ENCODE results near the gene FBLN2. TPM values are rescaled to one million over a fixed set of nuclear protein-coding genes. Genes with fewer than 3 reads are reported as not detected.

The FBLN2 gene
- total RNA-seq, 1 experiment from 2014 or later, result 7.4 TPM

DNA sequence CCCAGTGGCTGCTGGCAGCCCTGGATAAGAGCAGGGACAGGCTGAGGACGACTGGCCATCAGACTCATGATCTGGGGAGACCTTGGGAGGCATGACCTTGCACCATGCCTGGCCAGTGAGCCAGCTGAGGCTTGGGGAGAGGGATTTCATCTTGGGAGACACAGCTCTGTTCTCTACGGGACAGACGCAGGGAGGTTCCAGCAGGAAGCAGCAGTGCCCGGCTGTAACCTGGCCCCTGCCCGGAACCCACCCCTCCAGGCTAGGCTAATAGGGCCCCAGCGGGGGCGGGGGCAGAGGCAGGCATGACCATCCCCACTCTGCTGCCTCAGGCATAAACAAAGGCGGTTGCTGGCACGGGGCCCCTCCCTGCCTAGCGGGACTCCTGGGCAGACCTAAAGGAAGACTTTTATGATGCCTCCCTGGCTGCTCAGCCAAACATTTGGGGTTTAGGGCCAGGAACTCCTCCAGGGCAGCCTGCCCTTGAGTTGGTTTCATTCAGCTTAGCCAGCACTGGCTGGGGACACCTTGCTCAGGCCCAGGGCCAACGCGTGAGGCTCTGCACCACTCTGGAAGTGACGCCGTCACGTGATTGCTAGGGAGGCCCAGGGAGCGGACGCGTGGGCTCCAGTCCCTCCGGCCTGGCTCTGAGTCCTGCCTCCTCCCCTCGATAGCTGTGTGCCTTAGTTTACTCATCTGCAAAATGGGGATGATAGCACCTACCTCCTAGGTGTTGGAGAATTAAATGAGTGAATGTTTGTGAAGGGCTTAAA, 41.2 kb upstream of the FBLN2 start:
- no peak overlapping the region for H3K27ac ChIP-seq

DNA sequence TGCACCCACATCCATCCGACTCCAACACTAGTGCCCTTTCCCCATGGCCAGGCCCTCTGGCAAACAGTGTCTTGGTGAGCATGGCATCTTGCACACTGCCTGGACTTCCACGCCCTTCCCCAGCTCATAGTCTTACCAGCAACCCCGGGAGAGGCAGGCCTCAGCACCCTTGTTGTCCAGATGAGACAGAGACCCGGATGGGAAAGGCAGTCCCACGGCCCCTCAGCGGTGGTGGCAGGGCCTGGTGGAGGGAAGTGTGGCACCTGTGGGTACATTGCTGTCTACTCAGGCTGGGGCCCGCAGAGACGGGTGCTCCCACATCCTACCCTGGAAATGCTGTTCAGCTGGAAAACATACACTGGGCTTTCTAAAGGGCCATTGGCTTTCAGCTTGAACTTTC, 40.4 kb upstream of the FBLN2 start:
- H3K27ac ChIP-seq, result no peak overlapping the region
- H3K9me3 ChIP-seq (replicated peaks), result no peaks in the 10 kb centered on the region
- H3K36me3 ChIP-seq, result no peaks in the 10 kb centered on the region
- DNase-seq (ENCODE audit: low read depth in 1 of 2, low spot score in 2 of 2), result no peak
- no peaks in the 10 kb centered on the region for H3K27me3 ChIP-seq (replicated peaks)
- peaks cover 10% of the 10 kb centered on the region for H3K4me1 ChIP-seq (replicated peaks)
- H3K4me3 ChIP-seq, result no peak overlapping the region

More for the DNA sequence above, 41.2 kb upstream of the FBLN2 start:
- H3K4me1 ChIP-seq (replicated peaks), result peaks cover 10% of the 10 kb centered on the region
- no peaks in the 10 kb centered on the region for H3K9me3 ChIP-seq (replicated peaks)
- H3K4me3 ChIP-seq, result no peak overlapping the region
- no peaks in the 10 kb centered on the region for H3K36me3 ChIP-seq
- H3K27me3 ChIP-seq (replicated peaks), result no peaks in the 10 kb centered on the region
- DNase-seq (ENCODE audit: low read depth in 1 of 2, low spot score in 2 of 2), result peak in 1 of 2 experiments; percentile 24

DNA sequence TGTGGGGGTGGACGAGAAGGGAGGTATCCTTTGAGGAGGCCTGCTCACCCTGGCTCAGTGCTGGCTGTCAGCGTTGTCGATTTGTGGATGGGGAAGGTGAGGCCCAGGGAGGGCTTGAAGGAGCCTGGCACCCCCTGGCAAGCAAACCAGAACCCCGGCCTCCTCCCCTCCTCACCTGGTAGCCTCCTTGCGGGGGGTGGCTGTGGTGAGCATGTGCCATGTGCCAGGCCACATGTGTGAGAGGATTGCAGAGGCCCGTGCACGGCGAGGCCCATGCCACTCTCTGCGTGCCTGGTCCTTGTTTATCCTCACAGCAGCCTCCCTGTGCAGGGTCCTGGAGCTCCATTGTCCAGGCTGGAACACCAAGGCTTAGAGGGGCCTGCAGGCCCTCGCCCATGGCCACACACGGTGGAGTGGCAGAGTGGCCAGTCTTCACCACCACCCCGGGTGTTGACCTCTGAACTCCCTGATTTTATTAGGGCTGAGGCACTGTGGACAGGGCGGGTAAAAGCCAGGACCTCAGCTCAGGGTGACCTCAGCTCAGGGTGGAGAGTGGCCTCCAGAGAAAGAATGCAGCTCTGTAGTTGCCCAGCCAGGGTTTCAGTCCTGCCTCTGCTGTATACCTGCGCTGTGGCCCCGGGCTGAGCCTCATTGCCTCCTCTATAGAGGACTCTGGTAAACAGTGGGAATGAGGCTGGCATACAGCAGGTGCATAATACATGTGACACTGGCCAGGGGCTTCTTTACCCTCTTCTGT, 39.7 kb upstream of the FBLN2 start:
- no peak for DNase-seq (ENCODE audit: low read depth in 1 of 2, low spot score in 2 of 2)
- peaks cover 13% of the 10 kb centered on the region for H3K4me1 ChIP-seq (replicated peaks)
- no peak overlapping the region for H3K4me3 ChIP-seq
- no peaks in the 10 kb centered on the region for H3K27me3 ChIP-seq (replicated peaks)
- no peaks in the 10 kb centered on the region for H3K36me3 ChIP-seq
- no peaks in the 10 kb centered on the region for H3K9me3 ChIP-seq (replicated peaks)
- H3K27ac ChIP-seq, result no peak overlapping the region

DNA sequence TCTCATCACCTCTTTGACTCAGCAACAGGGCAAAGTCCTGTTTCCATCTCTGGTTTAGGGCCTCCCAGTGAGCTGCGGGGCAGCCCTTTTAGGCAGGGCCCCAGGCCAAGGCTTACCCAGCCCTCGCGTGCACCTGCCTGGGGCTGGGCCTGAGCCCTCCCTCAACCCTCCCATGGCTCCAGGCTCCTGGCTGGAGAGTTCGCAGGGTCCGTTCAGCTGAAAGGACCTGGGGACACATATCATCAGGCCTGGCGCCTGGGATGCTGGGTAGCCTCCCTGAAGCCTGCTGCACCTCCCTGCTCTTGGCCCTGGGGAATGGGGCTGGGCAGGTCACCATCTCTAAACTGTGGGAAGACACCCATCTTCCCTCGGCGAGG, 39.1 kb upstream of the FBLN2 start:
- no peak overlapping the region for H3K27ac ChIP-seq
- no peak for DNase-seq (ENCODE audit: low read depth in 1 of 2, low spot score in 2 of 2)
- no peaks in the 10 kb centered on the region for H3K9me3 ChIP-seq (replicated peaks)
- no peaks in the 10 kb centered on the region for H3K27me3 ChIP-seq (replicated peaks)
- peaks cover 13% of the 10 kb centered on the region for H3K4me1 ChIP-seq (replicated peaks)
- H3K36me3 ChIP-seq, result no peaks in the 10 kb centered on the region
- no peak overlapping the region for H3K4me3 ChIP-seq

DNA sequence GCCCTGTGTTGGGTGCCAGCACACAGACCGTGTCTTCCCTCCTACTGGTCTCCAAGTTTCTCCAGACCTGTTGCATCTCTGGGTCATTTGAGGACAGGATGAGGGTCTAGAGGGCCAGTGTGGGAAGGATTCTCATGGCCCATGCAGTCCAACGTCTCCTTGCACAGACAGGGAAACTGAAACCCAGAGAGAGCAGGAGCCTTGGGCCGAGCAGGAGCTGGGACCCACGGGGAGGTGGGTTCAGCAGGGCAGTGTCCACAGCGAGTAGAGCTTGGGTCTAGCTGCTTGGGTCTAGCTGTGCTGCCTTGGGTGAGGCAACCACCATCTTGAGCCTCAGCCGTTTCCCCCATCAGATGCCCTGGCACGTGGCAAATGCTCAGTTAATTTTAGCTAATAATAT, 36.5 kb upstream of the FBLN2 start:
- no peak overlapping the region for H3K27ac ChIP-seq
- no peaks in the 10 kb centered on the region for H3K36me3 ChIP-seq
- no peak overlapping the region for H3K4me3 ChIP-seq
- no peaks in the 10 kb centered on the region for H3K9me3 ChIP-seq (replicated peaks)
- no peak for DNase-seq (ENCODE audit: low read depth in 1 of 2, low spot score in 2 of 2)
- peaks cover 12% of the 10 kb centered on the region for H3K4me1 ChIP-seq (replicated peaks)
- no peaks in the 10 kb centered on the region for H3K27me3 ChIP-seq (replicated peaks)

DNA sequence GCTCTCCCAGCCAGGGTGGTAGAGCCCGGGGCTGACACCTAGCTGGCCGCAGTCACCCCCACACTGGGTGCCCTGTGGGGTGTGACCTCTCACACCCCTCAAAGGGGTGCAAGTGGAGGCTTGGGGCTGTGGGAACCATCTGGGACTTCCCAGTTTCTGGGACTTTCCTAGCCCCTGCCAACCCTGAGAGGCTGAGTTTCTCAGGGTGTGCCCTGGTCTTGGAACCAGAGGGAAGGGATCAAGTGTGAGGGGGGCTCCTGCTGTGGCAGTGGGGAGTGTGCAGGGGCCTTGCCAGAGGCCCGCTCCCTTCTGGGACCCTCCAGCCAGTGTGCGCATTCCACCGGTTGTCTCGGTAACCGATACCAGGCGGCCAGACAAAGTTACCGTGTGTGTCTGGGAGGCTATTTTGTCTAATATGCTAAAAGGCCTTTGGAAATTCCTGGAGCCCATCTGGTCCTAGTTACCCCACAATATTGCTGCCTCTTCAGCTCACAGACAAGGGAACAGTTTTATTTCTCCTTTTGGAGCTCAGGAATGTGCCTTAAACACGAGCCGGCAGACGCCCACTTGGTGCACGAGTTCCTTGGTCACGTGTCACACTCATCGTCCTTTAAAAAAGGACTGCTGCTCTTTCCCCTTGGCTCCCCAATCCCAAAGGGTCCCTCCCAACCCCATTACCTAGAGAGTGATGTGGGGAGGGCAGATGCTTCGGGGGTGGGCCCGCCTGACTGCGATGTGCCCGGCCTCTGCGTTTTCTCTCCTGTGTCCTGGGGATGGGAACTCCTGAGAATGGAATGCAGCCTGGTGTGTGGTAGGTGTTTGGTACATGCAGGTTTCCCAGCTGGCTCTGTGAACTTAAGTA, 35.6 kb upstream of the FBLN2 start:
- H3K27ac ChIP-seq, result no peak overlapping the region
- H3K4me3 ChIP-seq, result no peak overlapping the region
- H3K36me3 ChIP-seq, result no peaks in the 10 kb centered on the region
- no peaks in the 10 kb centered on the region for H3K9me3 ChIP-seq (replicated peaks)
- DNase-seq (ENCODE audit: low read depth in 1 of 2, low spot score in 2 of 2), result no peak
- H3K4me1 ChIP-seq (replicated peaks), result peaks cover 4% of the 10 kb centered on the region
- H3K27me3 ChIP-seq (replicated peaks), result no peaks in the 10 kb centered on the region

DNA sequence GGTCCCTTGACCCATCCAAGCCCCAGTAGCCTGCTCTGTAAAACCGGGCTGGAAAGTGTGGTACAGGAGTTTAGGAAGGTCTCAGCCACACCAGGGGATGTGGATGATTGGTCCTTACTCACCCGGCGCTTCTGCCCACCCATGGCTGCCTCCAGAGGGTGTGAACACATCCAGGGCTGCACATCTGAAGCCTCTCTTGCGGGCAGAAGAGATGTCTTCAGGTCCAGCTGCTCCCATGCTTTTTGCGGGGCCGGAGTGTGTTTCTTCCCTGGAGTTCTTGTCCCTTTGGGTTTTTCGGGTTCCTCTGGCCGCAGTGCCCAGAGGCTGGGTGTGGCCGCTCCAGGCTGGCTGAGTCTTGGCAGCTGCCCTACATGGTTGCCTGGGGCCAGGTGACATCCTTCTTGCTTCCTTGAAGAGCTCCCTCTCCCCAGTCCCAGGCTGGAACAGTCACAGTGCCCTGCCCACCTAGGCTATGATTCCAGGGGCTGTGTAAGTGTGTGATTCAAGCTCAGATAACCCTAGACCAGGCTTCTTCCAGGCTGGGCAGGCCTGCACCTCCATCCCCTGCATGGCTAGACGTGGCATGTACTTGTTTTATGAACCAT, 34.9 kb upstream of the FBLN2 start:
- Histone ChIP-seq H3K27me3 (replicated peaks) (no peaks in the 10 kb centered on the region), H3K27ac (no peak overlapping the region), H3K9me3 (replicated peaks) (no peaks in the 10 kb centered on the region), H3K4me1 (replicated peaks) (0 out of 2 replicates have a peak, but pooled peaks cover 3% of the 10 kb centered on the region), H3K4me3 (no peak overlapping the region), H3K36me3 (no peaks in the 10 kb centered on the region)
- DNase-seq (ENCODE audit: low read depth in 1 of 2, low spot score in 2 of 2), result no peak

DNA sequence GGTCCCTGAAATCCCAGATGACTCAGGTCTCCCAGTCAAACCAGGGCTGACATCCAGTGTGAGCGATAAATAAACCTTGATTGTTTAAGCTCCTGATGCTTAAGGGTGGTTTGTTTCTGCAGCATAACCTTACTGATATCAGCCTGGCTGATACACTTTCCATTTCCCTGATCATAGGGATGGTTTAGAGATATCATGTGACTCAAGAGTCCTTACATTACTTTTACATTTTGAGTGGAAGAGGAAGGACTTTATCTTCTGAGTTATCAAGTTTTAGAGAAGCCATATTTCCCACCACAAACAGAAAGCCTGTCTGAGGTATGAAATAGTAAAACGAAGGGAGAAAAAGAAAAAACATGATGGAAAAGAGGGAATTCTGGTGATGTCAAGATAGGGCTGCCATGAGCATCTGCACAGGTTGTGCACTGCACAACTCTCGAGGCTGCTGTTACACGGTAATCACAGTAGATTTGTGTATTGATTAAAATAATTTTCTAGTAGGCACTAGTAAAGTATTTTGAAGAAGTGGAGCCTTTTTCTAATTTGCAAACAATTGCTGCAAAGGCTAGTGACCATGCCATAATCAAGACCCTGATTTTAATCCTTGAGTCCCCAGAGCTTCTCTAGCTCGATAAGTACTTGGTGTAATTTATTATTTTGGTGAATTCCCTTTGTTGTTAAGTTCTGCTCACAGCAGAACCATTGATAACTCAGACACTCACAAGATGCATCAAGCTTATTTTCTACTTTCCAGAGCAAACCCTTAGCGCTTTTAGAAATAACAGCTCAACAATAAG, 34.1 kb upstream of the FBLN2 start:
- Histone ChIP-seq H3K9me3 (replicated peaks) (no peaks in the 10 kb centered on the region), H3K27ac (no peak overlapping the region), H3K36me3 (no peaks in the 10 kb centered on the region), H3K4me3 (no peak overlapping the region), H3K4me1 (replicated peaks) (0 out of 2 replicates have a peak, but pooled peaks cover 3% of the 10 kb centered on the region), H3K27me3 (replicated peaks) (no peaks in the 10 kb centered on the region)
- no peak for DNase-seq (ENCODE audit: low read depth in 1 of 2, low spot score in 2 of 2)

DNA sequence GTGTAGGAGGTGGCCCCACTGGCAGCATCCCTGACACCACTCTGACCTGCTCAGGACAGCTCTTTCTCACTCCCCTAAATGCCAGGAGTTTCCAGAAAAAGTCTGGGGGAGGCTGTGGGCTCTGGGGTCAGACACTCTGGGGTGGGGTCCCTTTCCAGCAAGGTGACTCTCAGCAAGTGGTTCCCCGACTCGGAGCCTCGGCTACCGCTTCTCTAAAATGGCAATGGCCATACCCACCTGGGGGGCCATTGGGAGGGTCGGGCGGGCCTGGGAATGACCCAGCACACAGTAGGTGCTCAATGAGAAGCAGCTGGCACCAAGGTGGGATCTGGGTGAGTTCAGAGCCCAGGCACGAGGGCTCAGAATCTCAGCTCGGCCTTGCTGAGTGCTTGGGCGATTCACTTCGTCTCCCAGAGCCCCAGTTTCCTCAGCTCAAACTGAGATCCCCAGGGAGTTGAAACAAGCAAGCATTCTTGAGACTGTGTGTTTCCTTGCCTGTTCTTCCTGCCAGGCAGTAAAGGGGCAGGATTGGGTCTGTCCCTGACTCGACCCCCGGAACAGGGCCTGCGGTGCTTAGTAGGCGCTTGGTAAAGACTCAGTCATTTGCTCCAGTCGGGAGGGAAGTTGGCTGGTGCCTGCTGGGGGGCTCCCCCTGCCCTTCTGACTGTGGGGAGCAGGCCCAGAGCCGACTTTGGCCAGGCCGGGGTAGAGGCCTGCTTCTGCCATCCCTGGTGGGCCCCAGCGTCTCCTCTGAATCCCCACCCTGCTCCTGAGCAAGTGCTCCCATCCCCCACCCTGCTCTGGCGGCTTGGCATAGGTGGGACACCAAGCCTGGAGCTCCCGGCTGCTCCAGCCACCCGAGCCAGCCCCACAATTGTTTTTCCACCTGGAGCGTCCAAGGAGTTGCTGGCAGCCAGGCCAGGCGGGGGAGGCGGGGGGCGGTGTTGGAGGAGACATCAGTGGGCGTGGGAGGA, 32.9 kb upstream of the FBLN2 start:
- Histone ChIP-seq H3K27ac (no peak overlapping the region), H3K9me3 (replicated peaks) (no peaks in the 10 kb centered on the region), H3K4me3 (no peak overlapping the region), H3K4me1 (replicated peaks) (0 out of 2 replicates have a peak, but pooled peaks cover 3% of the 10 kb centered on the region), H3K36me3 (no peaks in the 10 kb centered on the region), H3K27me3 (replicated peaks) (no peaks in the 10 kb centered on the region)
- DNase-seq (ENCODE audit: low read depth in 1 of 2, low spot score in 2 of 2), result no peak

DNA sequence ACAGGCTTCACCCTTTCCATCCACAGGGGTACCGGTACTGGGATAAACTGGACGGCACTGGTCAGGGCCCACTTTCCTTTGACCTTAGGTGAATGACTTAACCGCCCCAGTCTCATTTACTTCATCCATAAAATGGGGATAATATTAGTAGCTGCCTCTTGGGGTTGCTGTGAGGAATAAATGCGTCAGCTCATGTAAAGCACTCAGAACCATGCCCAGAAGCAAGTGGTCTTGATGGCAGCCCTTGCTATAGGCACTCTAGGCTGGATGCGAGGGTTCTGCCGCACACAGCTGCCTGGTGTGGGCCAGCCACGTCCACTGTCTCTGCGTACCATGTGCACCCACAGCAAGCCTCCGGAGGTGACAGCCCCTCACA, 32.2 kb upstream of the FBLN2 start:
- no peak overlapping the region for H3K27ac ChIP-seq
- no peaks in the 10 kb centered on the region for H3K9me3 ChIP-seq (replicated peaks)
- H3K27me3 ChIP-seq (replicated peaks), result no peaks in the 10 kb centered on the region
- H3K4me3 ChIP-seq, result no peak overlapping the region
- no peak for DNase-seq (ENCODE audit: low read depth in 1 of 2, low spot score in 2 of 2)
- no peaks in the 10 kb centered on the region for H3K36me3 ChIP-seq
- 0 out of 2 replicates have a peak, but pooled peaks cover 3% of the 10 kb centered on the region for H3K4me1 ChIP-seq (replicated peaks)

DNA sequence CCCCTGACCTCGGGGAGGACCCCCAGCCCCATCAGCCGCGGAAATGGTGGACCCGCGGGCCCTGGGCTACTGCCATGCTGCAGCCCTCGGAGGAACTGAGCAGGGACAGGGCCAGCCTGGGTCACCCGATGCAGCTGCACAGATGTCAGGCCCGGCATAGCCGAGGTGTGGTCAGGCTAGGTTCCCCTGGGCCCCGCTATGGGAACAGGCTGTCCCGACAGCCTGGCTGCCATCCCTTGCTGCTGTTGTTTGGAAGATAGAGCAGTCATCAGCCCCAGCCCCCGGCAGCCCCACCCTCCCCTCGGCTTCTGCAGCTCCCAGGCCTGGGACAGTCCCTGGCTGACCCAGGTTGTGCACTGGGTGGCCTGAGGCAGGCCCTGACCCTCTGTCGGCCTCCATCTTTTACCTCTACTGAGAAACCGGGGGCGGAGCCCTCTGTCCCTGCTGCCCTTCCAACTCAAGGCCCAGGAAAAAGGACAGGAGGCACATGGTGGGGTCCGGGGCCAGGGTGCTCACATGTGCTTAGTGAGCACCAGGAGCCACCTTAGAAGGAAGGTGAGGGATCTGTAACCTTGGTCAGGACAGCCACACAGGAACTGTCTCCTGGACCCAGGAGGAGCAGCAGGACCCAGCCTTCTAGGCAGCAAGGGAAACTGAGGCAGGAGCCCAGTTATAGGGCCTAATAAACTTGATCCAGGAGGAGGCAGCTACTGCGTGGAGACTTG, 31.5 kb upstream of the FBLN2 start:
- no peak for DNase-seq (ENCODE audit: low read depth in 1 of 2, low spot score in 2 of 2)
- no peak overlapping the region for H3K4me3 ChIP-seq

More for the DNA sequence above, 31.5 kb upstream of the FBLN2 start:
- no peak overlapping the region for H3K27ac ChIP-seq
- no peaks in the 10 kb centered on the region for H3K36me3 ChIP-seq
- no peaks in the 10 kb centered on the region for H3K9me3 ChIP-seq (replicated peaks)
- H3K27me3 ChIP-seq (replicated peaks), result no peaks in the 10 kb centered on the region
- 0 out of 2 replicates have a peak, but pooled peaks cover 3% of the 10 kb centered on the region for H3K4me1 ChIP-seq (replicated peaks)
